ENCODE data around the gene MED16. TPM values are rescaled to one million over a fixed set of nuclear protein-coding genes. Genes with fewer than 3 reads are reported as not detected.
"Not testable (repeated sequence)": the region's sequence is repeated elsewhere in the genome, so short reads cannot be mapped to it uniquely, and the experiment has no call there.

The MED16 gene
- polyA plus RNA-seq, 3 donors from 2014 or later, result 44.2 to 112 (median 48.0) TPM

DNA sequence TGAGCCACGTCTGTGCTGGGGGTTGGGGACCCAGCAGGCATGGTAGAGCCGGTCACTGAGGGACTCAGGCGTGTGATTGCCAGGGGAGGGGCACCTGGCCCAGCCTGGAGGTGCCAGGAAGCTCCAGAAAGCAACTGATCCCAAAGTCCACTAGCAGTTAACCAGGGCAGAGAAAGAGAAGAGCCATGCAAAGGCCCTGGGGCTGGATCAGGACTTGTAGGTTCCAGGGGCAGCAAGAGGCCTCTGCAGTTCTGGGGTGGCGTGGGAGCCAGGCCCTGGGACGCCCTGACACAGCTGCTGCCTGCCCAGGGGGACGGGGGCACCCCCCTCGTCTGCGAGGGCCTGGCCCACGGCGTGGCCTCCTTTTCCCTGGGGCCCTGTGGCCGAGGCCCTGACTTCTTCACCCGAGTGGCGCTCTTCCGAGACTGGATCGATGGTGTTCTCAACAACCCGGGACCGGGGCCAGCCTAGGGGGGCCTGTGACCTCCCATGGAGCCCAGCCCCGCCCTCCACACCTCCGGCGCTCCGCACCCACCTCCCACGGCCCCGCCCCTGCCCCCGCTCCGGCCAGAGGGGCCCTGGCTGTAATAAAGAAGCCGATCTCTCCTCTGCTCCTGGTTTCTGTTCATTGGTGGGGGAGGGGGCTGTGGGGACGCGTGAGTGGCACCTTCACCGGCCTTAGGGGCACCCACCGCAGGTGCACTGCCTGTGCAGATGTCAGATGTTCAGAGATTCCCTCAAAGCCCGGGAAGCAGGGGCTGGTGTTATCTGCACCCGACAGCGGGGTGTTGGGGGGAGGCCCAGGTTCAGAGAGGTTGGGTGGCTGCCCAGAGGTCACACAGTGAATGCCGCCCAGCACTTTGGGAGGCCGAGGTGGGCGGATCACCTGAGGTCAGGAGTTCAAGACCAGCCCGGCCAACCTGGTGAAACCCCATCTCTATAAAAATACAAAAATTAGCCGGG is 61.3 kb downstream of the MED16 start:
- Mint-ChIP-seq H3K9me3 (no peaks in the 10 kb centered on the region), H3K4me1 (no peaks in the 10 kb centered on the region), H3K36me3 (no peaks in the 10 kb centered on the region), H3K4me3 (no peak overlapping the region), H3K27me3 (ENCODE audit: low read depth in 3 of 3) (peaks cover 1 to 3% (median 3%) of the 10 kb centered on the region in 3 donors), H3K27ac (no peak overlapping the region)
- no peak for DNase-seq

DNA sequence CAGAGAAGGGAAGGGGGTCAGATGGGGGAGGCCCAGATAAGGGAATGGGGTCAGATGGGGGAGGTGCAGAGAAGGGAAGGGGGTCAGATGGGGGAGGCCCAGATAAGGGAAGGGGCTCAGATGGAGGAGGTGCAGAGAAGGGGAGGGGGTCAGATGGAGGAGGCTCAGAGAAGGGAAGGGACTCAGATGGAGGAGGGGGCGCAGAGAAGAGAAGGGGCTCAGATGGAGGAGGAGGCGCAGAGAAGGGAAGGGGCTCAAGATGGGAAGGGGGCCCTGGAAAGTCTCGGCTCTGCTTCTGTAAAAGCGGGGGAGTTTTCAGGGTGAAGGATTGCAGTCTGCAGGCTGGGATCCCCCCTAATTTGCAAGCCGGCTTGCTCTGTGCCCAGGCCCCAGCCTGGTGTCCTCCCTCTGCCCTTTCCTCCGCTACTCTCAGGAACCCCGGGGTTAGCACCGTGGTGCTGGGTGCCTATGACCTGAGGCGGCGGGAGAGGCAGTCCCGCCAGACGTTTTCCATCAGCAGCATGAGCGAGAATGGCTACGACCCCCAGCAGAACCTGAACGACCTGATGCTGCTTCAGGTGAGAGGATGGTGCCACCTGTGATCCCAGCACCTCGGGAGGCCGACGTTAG is 63.7 kb downstream of the MED16 start:
- Mint-ChIP-seq H3K9me3 (no peaks in the 10 kb centered on the region), H3K36me3 (no peaks in the 10 kb centered on the region), H3K27ac (no peak overlapping the region), H3K4me1 (no peaks in the 10 kb centered on the region), H3K4me3 (no peak overlapping the region), H3K27me3 (ENCODE audit: low read depth in 3 of 3) (peaks cover 0 to 3% (median 1%) of the 10 kb centered on the region in 3 donors)
- DNase-seq, result no peak

DNA sequence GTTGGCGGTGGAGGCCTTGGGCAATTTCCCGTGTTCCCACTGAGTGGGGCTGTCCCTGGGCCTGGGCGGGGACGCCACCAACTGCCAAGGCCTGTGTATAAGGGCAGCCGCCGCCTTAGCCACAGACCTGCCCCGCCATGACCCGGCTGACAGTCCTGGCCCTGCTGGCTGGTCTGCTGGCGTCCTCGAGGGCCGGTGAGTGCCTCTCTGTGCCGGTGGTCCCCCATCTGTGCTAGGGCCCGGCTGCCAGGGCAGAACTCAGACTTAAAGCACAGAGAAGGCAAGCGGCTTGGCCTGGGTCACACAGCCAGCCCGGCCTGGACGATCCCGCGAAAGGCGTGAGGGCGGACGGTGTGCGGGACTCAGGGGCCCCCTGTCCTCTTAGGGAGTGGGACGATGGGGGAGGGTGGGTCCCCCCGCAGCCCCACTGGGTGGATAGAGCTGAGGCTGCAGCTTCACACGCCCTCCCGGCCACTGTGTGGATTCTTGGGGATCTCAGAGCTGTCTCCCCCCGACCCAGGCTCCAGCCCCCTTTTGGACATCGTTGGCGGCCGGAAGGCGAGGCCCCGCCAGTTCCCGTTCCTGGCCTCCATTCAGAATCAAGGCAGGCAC is 65.2 kb downstream of the MED16 start, which contains the start of gene AZU1:
Gene AZU1, plus strand, starts transcription at position 128 of the 612 bp plus-strand sequence. Its CDS starts 10 bp downstream, at position 138.
- no peak for DNase-seq
- no peaks in the 10 kb centered on the region for H3K4me1 Mint-ChIP-seq
- H3K27me3 Mint-ChIP-seq (ENCODE audit: low read depth in 3 of 3), result peaks cover 0 to 6% (median 1%) of the 10 kb centered on the region in 3 donors
- H3K9me3 Mint-ChIP-seq, result no peaks in the 10 kb centered on the region
- no peaks in the 10 kb centered on the region for H3K36me3 Mint-ChIP-seq
- H3K27ac Mint-ChIP-seq, result no peak within 1 kb of the TSS
- H3K4me3 Mint-ChIP-seq, result no peak within 1 kb of the TSS

DNA sequence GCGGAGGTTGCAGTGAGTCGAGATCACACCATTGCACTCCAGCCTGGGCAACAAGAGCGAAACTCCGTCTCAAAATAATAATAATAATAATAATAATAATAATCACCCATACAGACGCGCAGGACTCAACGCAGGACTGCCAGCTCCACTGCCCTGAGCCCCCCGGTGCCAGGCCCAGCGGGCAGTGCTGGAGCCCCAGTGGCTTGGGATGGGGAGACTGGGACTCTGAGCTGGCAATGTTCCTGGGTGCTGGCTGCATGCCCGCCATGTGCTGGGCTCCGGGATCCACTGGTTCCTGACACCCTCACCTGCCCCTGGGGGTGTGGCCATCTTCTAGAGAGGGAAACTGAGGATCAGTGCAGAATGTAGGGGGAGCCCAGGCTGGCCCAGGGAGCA is 65.7 kb downstream of the MED16 start:
- no peak for DNase-seq
- Mint-ChIP-seq H3K27me3 (ENCODE audit: low read depth in 3 of 3) (peaks cover 0 to 6% (median 1%) of the 10 kb centered on the region in 3 donors), H3K36me3 (no peaks in the 10 kb centered on the region), H3K4me3 (no peak overlapping the region), H3K9me3 (no peaks in the 10 kb centered on the region), H3K27ac (no peak overlapping the region), H3K4me1 (no peaks in the 10 kb centered on the region)

DNA sequence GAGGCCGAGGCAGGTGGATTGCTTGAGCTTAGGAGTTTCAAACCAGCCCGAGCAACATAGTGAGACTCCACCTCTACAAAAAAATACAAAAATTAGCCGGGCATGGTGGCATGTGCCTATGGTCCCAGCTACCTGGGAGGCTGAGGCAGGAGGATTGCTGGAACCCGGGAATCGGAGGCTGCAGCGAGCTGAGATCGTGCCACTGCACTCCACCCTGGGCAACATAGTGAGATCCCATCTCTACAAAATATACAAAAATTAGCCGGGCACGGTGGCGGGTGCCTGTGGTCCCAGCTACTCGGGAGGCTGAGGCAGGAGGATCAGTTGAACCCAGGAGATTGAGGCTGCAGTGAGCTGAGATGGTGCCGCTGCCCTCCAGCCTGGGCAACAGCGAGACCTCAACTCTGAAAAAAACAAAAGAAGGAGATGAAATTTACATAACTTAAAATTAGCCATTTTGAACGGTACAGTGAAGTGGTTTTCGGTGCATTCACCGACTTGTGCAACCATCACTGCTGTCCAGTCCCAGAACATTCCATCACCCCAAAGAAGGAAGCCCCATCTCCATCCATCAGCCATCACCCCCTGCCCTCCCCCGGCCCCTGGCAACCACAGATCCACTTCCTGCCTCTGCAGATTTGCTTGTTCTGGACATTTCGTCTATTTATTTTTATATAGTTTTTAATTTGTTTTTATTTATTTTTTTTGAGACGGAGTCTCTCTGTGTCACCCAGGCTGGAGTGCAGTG is 66.9 kb downstream of the MED16 start:
- no peaks in the 10 kb centered on the region for H3K36me3 Mint-ChIP-seq
- H3K4me3 Mint-ChIP-seq, result no peak overlapping the region
- H3K27me3 Mint-ChIP-seq (ENCODE audit: low read depth in 3 of 3), result peaks cover 0 to 6% (median 1%) of the 10 kb centered on the region in 3 donors
- H3K4me1 Mint-ChIP-seq, result no peaks in the 10 kb centered on the region
- no peak overlapping the region for H3K27ac Mint-ChIP-seq
- no peaks in the 10 kb centered on the region for H3K9me3 Mint-ChIP-seq
- DNase-seq, result no peak

DNA sequence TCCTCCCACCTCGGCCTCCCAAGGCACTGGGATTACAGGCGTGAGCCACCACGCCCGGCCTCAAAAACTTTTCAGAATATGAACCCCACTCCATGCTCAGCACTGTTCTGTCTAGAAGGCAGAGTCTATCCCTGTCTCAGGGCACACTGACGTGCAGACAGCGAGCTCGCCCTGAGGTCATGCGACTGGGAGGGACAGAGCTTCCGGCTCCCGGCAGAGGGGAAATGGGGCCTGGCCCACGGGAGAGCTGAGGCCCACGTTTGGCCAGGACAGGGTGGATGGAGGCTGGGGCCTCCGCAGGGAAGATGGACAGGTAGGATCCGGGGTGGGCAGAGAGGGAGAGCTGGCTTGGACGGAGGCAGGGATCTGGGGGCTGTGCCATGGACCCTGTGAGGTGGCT is 68.1 kb downstream of the MED16 start:
- Mint-ChIP-seq H3K4me1 (no peaks in the 10 kb centered on the region), H3K36me3 (no peaks in the 10 kb centered on the region)

DNA sequence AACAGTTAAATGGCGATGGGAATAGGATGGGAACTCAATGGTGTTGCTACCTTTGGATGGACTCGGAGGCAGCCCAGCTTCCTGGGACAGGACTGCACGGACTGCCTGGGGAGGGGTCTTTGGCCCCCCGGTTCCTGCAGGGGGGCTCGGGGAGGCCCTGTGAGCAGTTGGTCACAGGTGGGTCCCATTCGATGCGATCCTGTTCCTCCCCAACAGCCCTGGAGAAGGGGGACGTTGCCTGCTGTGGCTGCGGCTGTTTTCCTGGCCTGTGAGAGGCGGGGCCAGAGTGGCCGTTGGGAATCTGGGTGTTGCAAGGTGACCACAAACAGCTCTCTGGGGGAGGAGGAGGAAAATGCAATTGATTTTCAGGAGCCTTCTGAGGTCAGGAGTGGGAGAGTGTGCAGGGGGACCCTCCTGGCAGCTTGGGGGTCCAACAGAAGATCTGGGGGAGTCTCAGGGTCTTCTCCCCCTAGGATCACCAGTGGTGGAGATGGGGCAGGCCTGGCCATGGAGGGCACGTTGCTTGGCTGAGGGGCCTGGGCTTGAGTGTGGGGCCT is 69.3 kb downstream of the MED16 start:
- DNase-seq, result no peak
- no peak overlapping the region for H3K27ac Mint-ChIP-seq
- peaks cover 0 to 7% (median 6%) of the 10 kb centered on the region in 3 donors for H3K27me3 Mint-ChIP-seq (ENCODE audit: low read depth in 3 of 3)
- no peaks in the 10 kb centered on the region for H3K9me3 Mint-ChIP-seq
- H3K4me3 Mint-ChIP-seq, result no peak overlapping the region
- no peaks in the 10 kb centered on the region for H3K4me1 Mint-ChIP-seq
- H3K36me3 Mint-ChIP-seq, result no peaks in the 10 kb centered on the region

More for the DNA sequence above, 68.1 kb downstream of the MED16 start:
- Mint-ChIP-seq H3K9me3 (no peaks in the 10 kb centered on the region), H3K27me3 (ENCODE audit: low read depth in 3 of 3) (peaks cover 1 to 9% (median 6%) of the 10 kb centered on the region in 3 donors), H3K4me3 (no peak overlapping the region), H3K27ac (no peak overlapping the region)
- no peak for DNase-seq

DNA sequence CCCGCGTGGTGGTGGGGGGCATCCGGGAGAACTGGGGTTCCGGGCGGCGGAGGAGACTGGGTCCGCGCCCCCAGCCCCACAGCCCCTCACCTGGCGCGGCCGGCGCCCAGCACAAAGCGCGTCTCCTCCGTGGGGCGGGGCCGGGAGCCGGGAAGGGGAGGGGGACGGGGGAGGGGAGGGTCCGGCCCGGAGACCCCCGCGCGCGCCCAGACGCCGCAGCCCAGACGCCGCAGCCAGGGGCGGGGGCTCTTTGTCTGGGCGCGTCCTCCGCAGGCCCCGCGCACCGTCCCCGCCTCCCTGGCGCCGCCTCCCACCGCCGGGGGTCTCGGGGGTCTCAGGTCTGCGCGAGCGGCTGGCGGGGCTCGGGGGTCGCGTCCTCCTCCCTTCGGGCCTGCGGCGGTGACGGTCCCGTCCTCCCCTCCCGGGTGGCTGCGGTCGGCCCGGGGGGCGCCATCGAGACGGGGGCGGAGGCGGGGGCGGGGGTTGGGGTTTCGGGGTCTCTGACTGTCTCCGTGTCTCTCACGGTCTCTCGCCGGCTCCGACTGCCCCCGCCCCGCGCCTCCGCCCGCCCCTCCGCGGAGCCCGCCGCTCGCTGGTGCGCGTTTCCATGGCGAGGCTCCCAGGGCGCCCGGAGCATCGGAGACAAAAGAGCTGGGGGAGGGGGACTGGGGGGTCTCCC is 71.0 kb downstream of the MED16 start, which contains the start of gene PLPPR3:
Gene PLPPR3, minus strand, starts transcription at position 131 of the 679 bp plus-strand sequence. CDS start 396 bp downstream, outside the sequence.
- Mint-ChIP-seq H3K4me1 (no peaks in the 10 kb centered on the region), H3K27ac (no peak within 1 kb of the TSS), H3K27me3 (ENCODE audit: low read depth in 3 of 3) (peaks cover 5 to 7% (median 6%) of the 10 kb centered on the region in 3 donors), H3K4me3 (peak within 1 kb of the TSS in 1 of 5 donors; percentile 30), H3K9me3 (peaks cover 0 to 2% (median 0%) of the 10 kb centered on the region in 6 donors), H3K36me3 (no peaks in the 10 kb centered on the region)
- DNase-seq, result no peak

DNA sequence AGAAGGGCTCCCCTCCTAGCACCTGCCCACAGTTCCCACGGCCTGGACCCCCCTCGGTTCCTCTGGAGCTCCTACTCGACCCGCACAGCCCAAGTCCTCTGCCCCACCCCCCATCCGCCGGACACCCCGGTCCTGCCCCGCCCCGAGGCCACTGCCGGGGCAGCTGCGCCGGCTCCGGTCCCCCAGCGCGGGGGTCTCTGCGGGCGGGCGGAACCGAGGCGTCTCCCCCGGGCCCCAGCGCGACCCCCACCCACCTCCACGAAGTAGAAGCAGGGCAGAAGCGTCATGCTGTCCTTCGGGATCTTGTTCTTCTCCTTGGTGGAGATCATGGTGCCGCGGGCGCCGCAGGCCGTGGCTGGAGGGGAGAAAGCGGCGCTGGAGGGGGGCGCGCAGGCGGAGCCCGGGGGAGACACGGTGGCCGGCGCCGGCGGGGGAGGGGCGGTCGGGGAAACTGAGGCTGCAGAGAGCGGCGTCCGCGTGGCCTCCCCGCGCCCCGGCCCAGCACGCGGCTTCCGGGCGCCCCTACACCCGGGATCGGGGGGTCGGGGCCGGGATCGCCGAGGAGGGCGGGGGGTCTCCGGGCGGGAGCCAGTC is 71.7 kb downstream of the MED16 start:
- DNase-seq, result no peak
- Mint-ChIP-seq H3K4me3 (no peak overlapping the region), H3K27ac (no peak overlapping the region), H3K9me3 (peaks cover 0 to 2% (median 0%) of the 10 kb centered on the region in 6 donors), H3K4me1 (no peaks in the 10 kb centered on the region), H3K27me3 (ENCODE audit: low read depth in 3 of 3) (peaks cover 6 to 7% (median 7%) of the 10 kb centered on the region in 3 donors), H3K36me3 (peaks cover 3 to 6% (median 5%) of the 10 kb centered on the region in 3 donors)

DNA sequence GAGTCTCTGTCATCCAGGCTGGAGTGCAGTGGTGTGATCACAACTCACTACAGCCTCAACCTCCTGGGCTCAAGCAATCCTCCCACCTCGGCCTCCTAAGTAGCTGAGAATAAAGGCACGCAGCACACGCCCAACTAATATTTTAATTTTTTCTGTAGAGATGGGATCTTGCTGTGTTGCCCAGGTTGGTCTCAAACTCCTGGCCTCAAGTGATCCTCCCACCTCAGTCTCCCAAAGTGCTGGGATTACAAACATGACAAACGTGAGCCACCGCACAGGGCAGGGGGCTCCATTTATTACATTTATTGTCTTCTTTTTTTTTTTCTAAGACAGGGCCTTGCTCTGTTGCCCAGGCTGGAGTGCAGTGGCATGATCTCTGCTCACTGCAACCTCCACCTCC is 72.8 kb downstream of the MED16 start:
- H3K27me3 Mint-ChIP-seq (ENCODE audit: low read depth in 3 of 3), result peaks cover 8 to 13% (median 13%) of the 10 kb centered on the region in 3 donors
- H3K27ac Mint-ChIP-seq, H3K4me1 Mint-ChIP-seq, H3K4me3 Mint-ChIP-seq, DNase-seq, H3K9me3 Mint-ChIP-seq: not testable (repeated sequence)
- peaks cover 4 to 11% (median 11%) of the 10 kb centered on the region in 3 donors for H3K36me3 Mint-ChIP-seq

All from immature natural killer cell (primary cell).